B cell (primary cell): Measurements from ENCODE around the gene EDNRA.

Experiments used
- EZH2 ChIP-seq: IDR thresholded peaks from 2 replicates; pipeline ENCODE4 v1.6.1; 2012; ENCODE audit warnings: borderline replicate concordance, low read depth, mild to moderate bottlenecking, moderate library complexity, low read length; ENCODE audit not compliant: insufficient read depth, poor library complexity, severe bottlenecking
- TF ChIP-seq, protein P1 (sequence below): fragments of 200-600 bp; IDR thresholded peaks from one replicate; pipeline ENCODE4 v1.8.0; 2022; ENCODE audit warnings: antibody characterized with exemption, mild to moderate bottlenecking

DNA sequence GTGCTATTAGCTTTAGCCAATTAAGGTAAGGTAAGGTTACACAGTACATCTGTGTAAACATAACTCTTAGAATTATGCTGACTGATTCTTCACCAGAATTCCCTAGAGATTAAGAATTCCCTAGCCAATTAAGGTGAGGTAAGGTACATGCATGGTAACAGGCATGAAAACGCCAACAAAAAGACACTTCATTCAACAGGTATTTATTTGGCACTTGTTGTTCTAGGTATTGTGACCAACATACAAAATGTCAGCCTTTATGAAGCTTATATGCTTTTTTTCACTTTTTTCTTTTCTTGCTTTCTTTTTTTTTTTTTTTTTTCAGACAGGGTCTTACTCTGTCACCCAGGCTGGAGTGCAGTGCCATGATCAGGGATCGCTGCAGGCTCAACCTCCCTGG lies 47.2 kb downstream of the EDNRA start:
- TF ChIP-seq, protein P1, sequence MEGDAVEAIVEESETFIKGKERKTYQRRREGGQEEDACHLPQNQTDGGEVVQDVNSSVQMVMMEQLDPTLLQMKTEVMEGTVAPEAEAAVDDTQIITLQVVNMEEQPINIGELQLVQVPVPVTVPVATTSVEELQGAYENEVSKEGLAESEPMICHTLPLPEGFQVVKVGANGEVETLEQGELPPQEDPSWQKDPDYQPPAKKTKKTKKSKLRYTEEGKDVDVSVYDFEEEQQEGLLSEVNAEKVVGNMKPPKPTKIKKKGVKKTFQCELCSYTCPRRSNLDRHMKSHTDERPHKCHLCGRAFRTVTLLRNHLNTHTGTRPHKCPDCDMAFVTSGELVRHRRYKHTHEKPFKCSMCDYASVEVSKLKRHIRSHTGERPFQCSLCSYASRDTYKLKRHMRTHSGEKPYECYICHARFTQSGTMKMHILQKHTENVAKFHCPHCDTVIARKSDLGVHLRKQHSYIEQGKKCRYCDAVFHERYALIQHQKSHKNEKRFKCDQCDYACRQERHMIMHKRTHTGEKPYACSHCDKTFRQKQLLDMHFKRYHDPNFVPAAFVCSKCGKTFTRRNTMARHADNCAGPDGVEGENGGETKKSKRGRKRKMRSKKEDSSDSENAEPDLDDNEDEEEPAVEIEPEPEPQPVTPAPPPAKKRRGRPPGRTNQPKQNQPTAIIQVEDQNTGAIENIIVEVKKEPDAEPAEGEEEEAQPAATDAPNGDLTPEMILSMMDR = no peak
- no peak for TF ChIP-seq EZH2
